ENCODE data around the gene GALNT9.
"Not testable (repeated sequence)": the region's sequence is repeated elsewhere in the genome, so short reads cannot be mapped to it uniquely, and the experiment has no call there.

GALNT9 gene

GRCh38 chr12:132222096-132222807 is 107.1 kb downstream of the GALNT9 start:
- peaks cover 19% of the 10 kb centered on the region for H3K4me1 Mint-ChIP-seq
- no peaks in the 10 kb centered on the region for H3K36me3 Mint-ChIP-seq (ENCODE audit: low read depth)
- TF ChIP-seq CTCF (IDR thresholded peaks at IDR 0.05): no peak
- H3K27me3 Mint-ChIP-seq (ENCODE audit: low read depth, poor library complexity): peaks cover 40% of the 10 kb centered on the region
- H3K9me3 Mint-ChIP-seq: peaks cover 21% of the 10 kb centered on the region
- peak overlapping the region; percentile 44 for H3K27ac Mint-ChIP-seq
- peak; percentile 54 for DNase-seq
- H3K4me3 Mint-ChIP-seq: no peak overlapping the region

- H3K27me3 Mint-ChIP-seq (ENCODE audit: low read depth, poor library complexity): peaks cover 54% of the 10 kb centered on the region
- not testable (repeated sequence) for DNase-seq; H3K36me3 Mint-ChIP-seq (ENCODE audit: low read depth); H3K4me3 Mint-ChIP-seq; H3K27ac Mint-ChIP-seq
- peaks cover 19% of the 10 kb centered on the region for H3K4me1 Mint-ChIP-seq
- peaks cover 21% of the 10 kb centered on the region for H3K9me3 Mint-ChIP-seq
Observed at GRCh38 chr12:132219761-132220160, 109.6 kb downstream of the GALNT9 start.

GRCh38 chr12:132219323-132219722 is 110.1 kb downstream of the GALNT9 start:
- H3K9me3 Mint-ChIP-seq: peaks cover 24% of the 10 kb centered on the region
- H3K27me3 Mint-ChIP-seq (ENCODE audit: low read depth, poor library complexity): peaks cover 58% of the 10 kb centered on the region
- no peak overlapping the region for H3K4me3 Mint-ChIP-seq
- H3K27ac Mint-ChIP-seq: no peak overlapping the region
- H3K4me1 Mint-ChIP-seq: peaks cover 19% of the 10 kb centered on the region
- H3K36me3 Mint-ChIP-seq (ENCODE audit: low read depth): no peaks in the 10 kb centered on the region
- no peak for TF ChIP-seq CTCF (IDR thresholded peaks at IDR 0.05)
- DNase-seq: peak; percentile 1

- DNase-seq: peak; percentile 48
- H3K4me1 Mint-ChIP-seq: peaks cover 19% of the 10 kb centered on the region
- no peak overlapping the region for H3K4me3 Mint-ChIP-seq
- H3K9me3 Mint-ChIP-seq: peaks cover 24% of the 10 kb centered on the region
- peak; percentile 30 for TF ChIP-seq CTCF (IDR thresholded peaks at IDR 0.05)
- H3K27ac Mint-ChIP-seq: no peak overlapping the region
- peaks cover 60% of the 10 kb centered on the region for H3K27me3 Mint-ChIP-seq (ENCODE audit: low read depth, poor library complexity)
- no peaks in the 10 kb centered on the region for H3K36me3 Mint-ChIP-seq (ENCODE audit: low read depth)
Observed at GRCh38 chr12:132218915-132219314, 110.5 kb downstream of the GALNT9 start.

- Mint-ChIP-seq H3K9me3 (peaks cover 24% of the 10 kb centered on the region), H3K36me3 (ENCODE audit: low read depth) (no peaks in the 10 kb centered on the region), H3K4me3 (no peak overlapping the region), H3K27me3 (ENCODE audit: low read depth, poor library complexity) (peaks cover 60% of the 10 kb centered on the region), H3K4me1 (peaks cover 19% of the 10 kb centered on the region), H3K27ac (no peak overlapping the region)
- no peak for TF ChIP-seq CTCF (IDR thresholded peaks at IDR 0.05)
- DNase-seq: peak; percentile 1
Observed at GRCh38 chr12:132218527-132218875, 110.9 kb downstream of the GALNT9 start.

GRCh38 chr12:132217800-132218526 is 111.4 kb downstream of the GALNT9 start:
- H3K4me3 Mint-ChIP-seq: no peak overlapping the region
- no peak overlapping the region for H3K27ac Mint-ChIP-seq
- peaks cover 60% of the 10 kb centered on the region for H3K27me3 Mint-ChIP-seq (ENCODE audit: low read depth, poor library complexity)
- peaks cover 19% of the 10 kb centered on the region for H3K4me1 Mint-ChIP-seq
- DNase-seq: no peak
- H3K36me3 Mint-ChIP-seq (ENCODE audit: low read depth): no peaks in the 10 kb centered on the region
- TF ChIP-seq CTCF (IDR thresholded peaks at IDR 0.05): no peak
- H3K9me3 Mint-ChIP-seq: peaks cover 29% of the 10 kb centered on the region

Data from nephron progenitor cell (in vitro differentiated cells).